Mononuclear cell (primary cell): Measurements from ENCODE around the gene ARID3A. TPM values are rescaled to one million over a fixed set of nuclear protein-coding genes. Genes with fewer than 3 reads are reported as not detected.
A peak's percentile ranks its signal among the peaks of the same experiment; 100 is the strongest.

ENCODE experiments used
- H3K27me3 ChIP-seq: 2 replicates; pipeline ENCODE4 v1.6.0; 2011; ENCODE audit warnings: low read length, control low read depth; ENCODE audit not compliant: insufficient read depth
- H3K4me1 ChIP-seq: 2 replicates; pipeline ENCODE4 v1.5.1; 2011; ENCODE audit warnings: mild to moderate bottlenecking, low read length, control low read depth; ENCODE audit not compliant: insufficient read depth
- H3K4me3 ChIP-seq: 2 replicates; pipeline ENCODE4 v1.5.1; 2011; ENCODE audit warnings: mild to moderate bottlenecking, low read length, moderate library complexity
- H3K9me3 ChIP-seq: 2 replicates; pipeline ENCODE4 v1.5.1; 2011; ENCODE audit warnings: low read depth, mild to moderate bottlenecking, control low read depth, low read length
- total RNA-seq: library from RNA; depleted of rRNA; stranded (reverse); fragments of >200 nt; gene quantifications from one replicate; pipeline ENCODE4 v1.2.3, GENCODE V29; 2012

ARID3A gene
- total RNA-seq, 1 donor = 8.0 TPM

- Histone ChIP-seq H3K27me3 (no peaks in the 10 kb centered on the region), H3K9me3 (no peaks in the 10 kb centered on the region), H3K4me1 (peaks cover 29% of the 10 kb centered on the region), H3K4me3 (peak within 1 kb of the TSS; percentile 82)
These were observed 58.5 kb downstream of the ARID3A start, which contains the start of gene WDR18 for GRCh38 chr19:984165-984967. Gene WDR18, plus strand, starts transcription at chr19:984345. Its CDS starts 9 bp downstream, at chr19:984354.

DNA sequence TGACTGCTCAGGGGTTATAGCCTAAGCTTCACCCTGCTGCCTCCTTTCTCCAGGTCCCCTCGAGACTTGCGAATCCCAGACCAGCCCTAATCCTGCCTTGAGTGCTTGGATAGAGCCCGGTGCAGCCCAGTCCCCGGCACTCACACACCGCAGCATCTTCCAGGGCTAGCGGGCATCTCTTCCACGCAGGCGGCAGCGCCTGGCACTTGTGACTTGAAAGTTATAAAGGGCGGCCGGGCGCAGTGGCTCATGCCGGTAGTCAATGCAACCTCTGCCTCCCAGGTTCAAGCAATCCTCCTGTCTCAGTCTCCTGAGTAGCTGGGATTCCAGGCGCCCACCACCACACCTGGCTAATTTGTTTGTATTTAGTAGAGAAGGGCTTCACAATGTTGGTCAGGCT is 60.2 kb downstream of the ARID3A start:
- H3K4me3 ChIP-seq = no peak overlapping the region
- no peaks in the 10 kb centered on the region for H3K9me3 ChIP-seq
- H3K27me3 ChIP-seq = no peaks in the 10 kb centered on the region
- H3K4me1 ChIP-seq = peaks cover 29% of the 10 kb centered on the region

DNA sequence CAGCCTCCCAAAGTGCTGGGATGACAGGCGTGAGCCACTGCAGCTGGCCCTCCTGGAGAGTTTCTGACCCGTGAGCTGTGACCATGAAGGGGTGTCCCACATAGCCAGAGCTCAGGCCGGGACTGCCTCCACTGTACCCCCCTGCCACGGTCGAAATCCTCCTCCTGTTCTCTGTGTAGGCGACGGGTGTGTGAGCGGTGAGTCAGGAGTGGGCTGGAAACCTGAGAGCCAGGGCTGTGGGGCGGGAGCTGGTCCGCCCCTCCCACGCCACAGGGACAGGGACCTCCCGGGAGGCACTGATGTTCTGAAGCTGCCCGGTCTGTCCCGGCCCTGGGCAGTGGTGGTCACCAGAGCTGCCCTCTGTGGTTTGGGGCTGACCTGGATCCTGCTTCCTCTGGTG is 62.2 kb downstream of the ARID3A start:
- H3K4me3 ChIP-seq = no peak overlapping the region
- peaks cover 21% of the 10 kb centered on the region for H3K4me1 ChIP-seq
- no peaks in the 10 kb centered on the region for H3K27me3 ChIP-seq
- H3K9me3 ChIP-seq = no peaks in the 10 kb centered on the region

GRCh38 chr19:988510-988909 is 62.7 kb downstream of the ARID3A start:
- Histone ChIP-seq H3K4me3 (no peak overlapping the region), H3K27me3 (no peaks in the 10 kb centered on the region)

DNA sequence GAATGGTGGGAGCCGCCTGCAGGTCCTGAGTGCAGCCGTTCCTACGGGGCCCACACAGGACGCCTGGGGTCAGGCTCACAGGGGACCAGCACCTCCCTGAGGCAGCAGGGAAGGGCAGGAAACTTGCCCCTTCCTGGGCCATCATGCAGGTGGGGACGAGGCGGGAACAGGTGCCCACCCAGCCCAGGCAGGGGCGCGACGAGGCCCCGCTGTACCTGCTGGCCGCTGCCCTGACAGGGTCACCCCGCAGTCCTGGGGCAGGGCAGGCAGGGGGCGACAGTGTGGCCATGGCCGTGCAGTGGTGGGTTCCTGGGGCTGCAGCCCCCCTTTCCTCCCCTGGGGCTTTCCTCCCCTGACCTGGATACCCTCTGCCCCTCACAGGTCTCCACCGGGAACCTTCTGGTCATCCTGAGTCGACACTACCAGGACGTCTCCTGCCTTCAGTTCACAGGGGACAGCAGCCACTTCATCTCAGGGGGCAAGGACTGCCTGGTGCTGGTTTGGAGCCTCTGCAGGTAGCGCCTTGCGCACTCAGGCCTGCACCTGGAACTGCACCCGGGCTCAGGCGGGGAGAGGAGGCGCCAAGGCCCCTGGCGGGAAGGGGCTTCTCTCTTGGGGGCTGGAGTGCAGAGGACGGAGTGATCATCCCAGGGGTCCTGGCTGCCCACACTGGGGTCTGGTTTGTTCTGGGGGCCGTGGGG is 63.7 kb downstream of the ARID3A start:
- no peaks in the 10 kb centered on the region for H3K27me3 ChIP-seq
- H3K9me3 ChIP-seq = no peaks in the 10 kb centered on the region
- H3K4me3 ChIP-seq = no peak overlapping the region
- H3K4me1 ChIP-seq = peaks cover 9% of the 10 kb centered on the region

More at GRCh38 chr19:988510-988909, 62.7 kb downstream of the ARID3A start:
- H3K4me1 ChIP-seq = peaks cover 16% of the 10 kb centered on the region
- no peaks in the 10 kb centered on the region for H3K9me3 ChIP-seq

- no peaks in the 10 kb centered on the region for H3K27me3 ChIP-seq
- no peak overlapping the region for H3K4me3 ChIP-seq
- no peaks in the 10 kb centered on the region for H3K9me3 ChIP-seq
- H3K4me1 ChIP-seq = peaks cover 3% of the 10 kb centered on the region
These were observed 64.3 kb downstream of the ARID3A start for GRCh38 chr19:990119-990571.

DNA sequence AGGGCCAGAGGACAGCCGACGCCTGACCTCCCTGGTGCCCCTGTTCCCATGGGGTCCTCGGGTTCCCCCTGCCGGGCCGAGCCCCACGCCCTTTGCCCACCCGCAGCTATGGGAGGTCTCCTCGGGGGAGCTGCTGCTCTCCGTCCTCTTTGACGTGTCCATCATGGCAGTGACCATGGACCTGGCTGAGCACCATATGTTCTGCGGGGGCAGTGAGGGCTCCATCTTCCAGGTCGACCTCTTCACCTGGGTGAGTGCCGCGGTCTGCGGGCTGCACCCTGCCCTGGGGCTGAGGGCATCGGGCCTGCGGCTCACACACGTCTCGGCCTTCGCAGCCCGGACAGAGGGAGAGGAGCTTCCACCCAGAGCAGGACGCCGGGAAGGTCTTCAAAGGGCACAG is 64.9 kb downstream of the ARID3A start:
- H3K27me3 ChIP-seq = peaks cover 4% of the 10 kb centered on the region
- no peaks in the 10 kb centered on the region for H3K4me1 ChIP-seq
- no peak overlapping the region for H3K4me3 ChIP-seq
- no peaks in the 10 kb centered on the region for H3K9me3 ChIP-seq

GRCh38 chr19:991174-991931 is 65.5 kb downstream of the ARID3A start:
- H3K4me3 ChIP-seq = no peak overlapping the region
- H3K9me3 ChIP-seq = no peaks in the 10 kb centered on the region
- peaks cover 10% of the 10 kb centered on the region for H3K27me3 ChIP-seq
- peaks cover 6% of the 10 kb centered on the region for H3K4me1 ChIP-seq

DNA sequence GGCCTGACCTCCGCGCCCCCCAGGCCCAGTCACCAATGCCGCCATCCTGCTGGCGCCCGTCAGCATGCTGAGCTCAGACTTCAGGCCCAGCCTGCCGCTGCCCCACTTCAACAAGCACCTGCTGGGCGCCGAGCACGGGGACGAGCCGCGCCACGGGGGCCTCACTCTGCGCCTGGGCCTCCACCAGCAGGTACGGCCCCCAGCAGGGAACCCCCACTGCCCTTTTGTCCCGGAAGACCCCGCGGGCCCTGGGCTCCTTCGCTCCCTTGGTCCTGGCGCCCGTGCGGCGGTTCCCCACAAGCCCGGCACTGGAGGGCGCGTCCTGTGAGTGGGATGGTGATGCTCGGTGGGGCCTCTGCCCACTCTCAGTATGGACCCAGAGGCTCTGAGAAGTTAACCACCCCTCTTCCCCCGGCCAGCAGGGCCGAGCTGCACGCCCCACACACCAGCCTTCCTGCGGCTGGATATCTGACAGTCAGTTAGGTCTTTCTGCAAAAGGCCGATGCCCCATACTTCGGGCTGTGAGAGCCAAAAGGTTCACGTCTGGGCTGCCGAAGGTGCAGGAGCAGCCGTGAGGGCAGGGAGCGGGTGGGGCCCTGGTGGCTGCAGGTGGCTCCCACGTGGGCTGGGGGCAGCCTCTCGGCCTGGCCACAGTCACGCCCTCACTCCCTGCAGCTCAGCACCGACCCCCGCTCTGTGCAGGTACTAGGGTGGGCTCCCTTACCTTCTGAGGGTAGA is 66.3 kb downstream of the ARID3A start:
- Histone ChIP-seq H3K27me3 (peaks cover 12% of the 10 kb centered on the region), H3K9me3 (no peaks in the 10 kb centered on the region), H3K4me1 (peaks cover 10% of the 10 kb centered on the region), H3K4me3 (no peak overlapping the region)

DNA sequence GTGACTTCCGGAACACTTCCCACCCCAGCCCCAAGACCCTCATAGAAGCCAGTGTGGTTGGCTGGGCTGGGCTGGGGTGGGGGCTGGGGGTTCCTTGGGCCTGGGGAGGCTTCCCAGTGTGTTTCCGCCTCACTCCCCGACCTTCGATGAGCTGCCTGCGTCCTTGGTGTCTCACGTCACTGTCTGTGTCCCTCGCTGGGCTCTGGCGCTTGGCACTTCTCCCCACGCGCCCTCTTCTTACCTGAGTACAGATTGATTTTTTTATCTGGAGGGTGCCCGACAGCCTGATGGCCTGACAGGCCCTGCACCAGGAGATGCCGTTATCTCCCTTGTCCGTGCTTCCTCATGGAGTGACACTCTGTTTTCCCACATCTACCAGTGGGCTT is 66.8 kb downstream of the ARID3A start:
- Histone ChIP-seq H3K4me1 (peaks cover 10% of the 10 kb centered on the region), H3K27me3 (peaks cover 18% of the 10 kb centered on the region), H3K9me3 (no peaks in the 10 kb centered on the region), H3K4me3 (no peak overlapping the region)

- Histone ChIP-seq H3K27me3 (peaks cover 25% of the 10 kb centered on the region), H3K4me3 (no peak overlapping the region), H3K4me1 (peaks cover 10% of the 10 kb centered on the region), H3K9me3 (no peaks in the 10 kb centered on the region)
These were observed 67.6 kb downstream of the ARID3A start for GRCh38 chr19:993361-993830.

- Histone ChIP-seq H3K27me3 (peaks cover 28% of the 10 kb centered on the region), H3K4me1 (peaks cover 10% of the 10 kb centered on the region), H3K9me3 (no peaks in the 10 kb centered on the region), H3K4me3 (no peak overlapping the region)
These were observed 68.1 kb downstream of the ARID3A start for GRCh38 chr19:993831-994393.

DNA sequence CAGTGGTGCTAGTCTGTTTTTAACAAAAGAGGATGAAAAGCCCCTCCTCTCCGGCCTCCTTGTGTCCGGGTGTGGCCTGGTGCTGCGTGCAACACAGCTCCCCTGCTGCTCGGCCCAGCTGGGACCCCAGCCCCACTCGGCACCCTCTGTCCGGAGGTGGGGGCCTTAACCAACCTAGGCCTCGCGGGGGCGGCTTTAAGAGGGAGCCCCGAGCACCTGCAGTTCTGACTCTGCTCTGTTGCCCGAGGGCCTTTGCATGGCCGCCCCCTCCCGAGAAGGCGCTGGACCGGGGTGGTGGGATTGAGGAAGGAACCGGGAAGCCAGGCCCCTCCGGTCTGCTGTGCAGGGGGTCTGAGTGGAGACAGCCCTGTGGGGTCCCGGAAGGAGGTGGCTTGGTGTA is 68.7 kb downstream of the ARID3A start:
- H3K4me1 ChIP-seq = peaks cover 10% of the 10 kb centered on the region

More for the DNA sequence above, 68.7 kb downstream of the ARID3A start:
- no peaks in the 10 kb centered on the region for H3K9me3 ChIP-seq
- H3K27me3 ChIP-seq = peaks cover 34% of the 10 kb centered on the region
- H3K4me3 ChIP-seq = no peak overlapping the region
